Rectal smooth muscle tissue (tissue), 1 donor: ENCODE measurements around the gene COL20A1.
"Not testable (repeated sequence)": the region's sequence is repeated elsewhere in the genome, so short reads cannot be mapped to it uniquely, and the experiment has no call there.

Experiments used
- H3K27ac ChIP-seq: one replicate; pipeline ENCODE4 v1.7.0; 2013; ENCODE audit warnings: low read depth, low read length, inconsistent platforms
- H3K27me3 ChIP-seq: one replicate; pipeline ENCODE4 v1.7.0; 2013; ENCODE audit warnings: low read length; ENCODE audit not compliant: control insufficient read depth, insufficient read depth
- H3K36me3 ChIP-seq: one replicate; pipeline ENCODE4 v1.7.0; 2013; ENCODE audit warnings: low read length; ENCODE audit not compliant: control insufficient read depth, insufficient read depth
- H3K4me1 ChIP-seq: one replicate; pipeline ENCODE4 v1.7.0; 2013; ENCODE audit warnings: low read length; ENCODE audit not compliant: control insufficient read depth, insufficient read depth
- H3K4me3 ChIP-seq: one replicate; pipeline ENCODE4 v1.7.0; 2013; ENCODE audit warnings: low read length
- H3K9ac ChIP-seq: one replicate; pipeline ENCODE4 v1.7.0; 2013; ENCODE audit warnings: low read length

COL20A1 gene

DNA sequence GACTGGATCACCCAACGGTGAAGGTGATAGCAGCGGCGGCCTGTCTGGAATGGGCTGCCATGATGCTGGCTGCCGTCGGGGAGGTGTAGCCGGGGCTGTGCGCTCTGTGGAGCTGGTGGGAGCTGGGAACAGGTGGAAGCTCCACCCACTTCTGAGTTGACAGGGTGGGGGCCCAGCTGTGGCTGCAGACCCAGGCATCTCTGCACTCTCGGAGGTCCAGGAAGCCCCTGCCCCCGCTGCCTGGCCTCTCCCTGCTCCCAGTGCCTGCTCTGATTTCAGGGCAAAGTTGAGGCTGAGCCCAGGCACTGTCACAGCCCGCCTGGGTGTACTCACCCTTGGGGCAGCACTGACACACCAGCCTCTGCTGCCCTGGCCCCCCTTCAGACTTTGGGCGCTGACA lies 86.3 kb downstream of the COL20A1 start:
- Histone ChIP-seq H3K4me3 (no peak overlapping the region), H3K27me3 (peaks cover 14% of the 10 kb centered on the region), H3K27ac (no peak overlapping the region)

DNA sequence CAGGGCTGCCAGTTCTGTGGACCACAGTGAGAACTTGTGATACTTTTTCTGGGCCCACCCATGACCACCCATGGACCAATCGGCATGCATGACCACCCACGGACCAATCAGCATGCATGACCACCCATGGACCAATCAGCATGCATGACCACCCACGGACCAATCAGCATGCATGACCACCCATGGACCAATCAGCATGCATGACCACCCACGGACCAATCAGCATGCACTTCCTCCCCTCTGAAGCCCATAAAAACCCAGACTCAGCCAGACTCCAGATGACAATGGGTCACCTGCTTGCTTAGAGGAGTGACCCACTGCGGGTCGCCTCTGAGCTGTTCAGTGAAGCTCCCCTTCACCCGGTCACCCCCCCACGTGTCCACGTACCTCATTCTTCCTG lies 86.9 kb downstream of the COL20A1 start:
- H3K27ac ChIP-seq, H3K36me3 ChIP-seq, H3K4me3 ChIP-seq, H3K4me1 ChIP-seq, H3K9ac ChIP-seq: not testable (repeated sequence)
- H3K27me3 ChIP-seq, result peaks cover 14% of the 10 kb centered on the region

More for the DNA sequence above, 86.3 kb downstream of the COL20A1 start:
- Histone ChIP-seq H3K9ac (no peak overlapping the region), H3K4me1 (no peaks in the 10 kb centered on the region), H3K36me3 (no peaks in the 10 kb centered on the region)

DNA sequence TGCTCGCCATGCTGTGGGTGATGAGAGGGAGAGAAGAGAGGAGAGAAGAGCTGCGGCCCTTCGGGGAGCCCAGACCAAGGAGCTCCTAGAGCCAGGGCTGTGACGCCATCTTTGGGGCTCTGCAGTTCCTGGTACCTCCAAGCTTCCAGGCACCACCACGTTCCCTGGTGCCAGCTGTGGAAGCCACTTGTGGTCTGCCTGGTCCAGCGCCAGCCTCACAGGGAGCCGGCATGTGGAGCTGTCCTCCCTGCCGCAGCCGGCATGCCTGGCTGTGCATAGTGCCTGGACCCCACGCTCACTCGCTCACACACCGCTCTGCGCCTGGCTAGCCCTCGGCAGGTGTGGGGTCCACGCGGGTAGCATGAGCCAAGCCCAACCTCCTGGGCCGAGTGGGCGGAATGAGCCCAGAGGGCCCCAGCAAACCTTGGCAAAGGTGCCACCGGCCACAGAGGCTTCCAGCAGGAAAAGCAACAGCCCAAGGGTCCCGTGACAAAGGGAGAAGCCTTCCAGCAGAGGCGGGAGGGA lies 87.4 kb downstream of the COL20A1 start:
- H3K4me1 ChIP-seq, result no peaks in the 10 kb centered on the region
- no peak overlapping the region for H3K4me3 ChIP-seq
- H3K36me3 ChIP-seq, result no peaks in the 10 kb centered on the region
- no peak overlapping the region for H3K9ac ChIP-seq
- H3K27ac ChIP-seq, result no peak overlapping the region
- peaks cover 11% of the 10 kb centered on the region for H3K27me3 ChIP-seq

DNA sequence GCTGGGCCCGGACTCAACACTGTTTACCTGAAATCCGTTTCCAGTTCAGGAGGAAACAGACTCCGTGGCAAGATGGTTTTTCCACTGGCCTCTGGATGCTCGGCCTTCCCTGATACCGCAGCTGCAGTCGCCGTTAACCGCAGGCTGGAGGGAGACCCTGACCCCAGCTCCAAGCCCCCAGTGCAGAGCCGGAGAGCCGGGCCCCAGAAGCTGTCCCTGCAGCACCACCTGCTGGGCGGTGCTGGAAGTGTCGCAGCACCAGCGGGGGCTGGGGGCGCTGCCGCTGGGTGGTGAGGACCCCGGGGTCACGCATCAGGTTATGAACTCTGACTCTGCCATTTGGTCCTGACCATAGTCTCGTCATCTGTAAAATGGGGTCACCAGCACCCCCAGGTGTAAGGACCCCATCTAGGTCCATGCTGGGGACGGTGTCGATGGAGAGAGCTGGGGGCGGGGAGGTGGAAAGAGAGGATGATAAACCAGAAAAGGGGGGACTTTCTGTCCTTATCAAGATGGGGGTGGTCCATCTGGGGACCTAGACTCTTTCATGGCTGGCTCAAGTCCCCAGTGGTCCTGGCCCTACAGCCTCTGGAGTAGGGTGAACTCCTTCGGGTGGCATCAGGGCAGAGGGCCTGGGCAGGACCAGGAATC lies 88.9 kb downstream of the COL20A1 start:
- Histone ChIP-seq H3K4me1 (no peaks in the 10 kb centered on the region), H3K4me3 (no peak overlapping the region), H3K27me3 (peaks cover 5% of the 10 kb centered on the region), H3K9ac (no peak overlapping the region), H3K36me3 (no peaks in the 10 kb centered on the region), H3K27ac (no peak overlapping the region)

DNA sequence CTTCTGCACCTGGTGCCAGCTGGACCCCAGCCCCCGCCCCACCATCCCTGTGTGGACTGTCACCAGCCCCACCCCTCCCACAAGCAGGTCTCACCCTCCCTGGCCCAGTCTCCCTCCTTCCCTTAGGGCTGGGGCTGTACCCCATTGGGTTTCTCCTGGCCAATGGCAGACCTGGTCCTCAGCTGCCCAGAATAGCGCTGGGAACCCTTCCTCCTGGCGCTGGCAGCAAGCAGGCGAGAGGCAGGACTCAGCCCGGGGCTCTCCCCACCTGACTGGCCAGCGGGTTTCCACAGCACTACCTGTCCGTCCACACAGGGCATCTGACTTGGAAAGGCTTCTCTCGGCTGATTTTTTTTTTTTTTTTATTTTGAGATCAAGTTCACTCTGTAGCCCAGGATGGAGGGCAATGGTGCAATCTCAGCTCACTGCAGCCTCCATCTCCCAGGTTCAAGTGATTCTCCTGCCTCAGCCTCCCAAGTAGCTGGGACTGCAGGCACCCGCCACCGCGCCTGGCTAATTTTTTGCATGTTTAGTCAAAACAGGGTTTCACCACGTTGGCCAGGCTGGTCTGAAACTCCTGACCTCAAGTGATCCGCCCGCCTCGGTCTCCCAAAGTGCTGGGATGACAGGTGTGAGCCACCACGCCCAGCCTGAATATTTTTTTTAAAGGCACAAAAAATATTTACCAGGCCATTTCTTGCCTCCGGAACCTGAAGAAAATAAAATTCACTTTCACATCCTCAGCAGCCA lies 89.7 kb downstream of the COL20A1 start:
- no peaks in the 10 kb centered on the region for H3K4me1 ChIP-seq
- H3K4me3 ChIP-seq, result no peak overlapping the region
- no peak overlapping the region for H3K27ac ChIP-seq
- no peak overlapping the region for H3K9ac ChIP-seq
- peaks cover 5% of the 10 kb centered on the region for H3K27me3 ChIP-seq
- H3K36me3 ChIP-seq, result no peaks in the 10 kb centered on the region

DNA sequence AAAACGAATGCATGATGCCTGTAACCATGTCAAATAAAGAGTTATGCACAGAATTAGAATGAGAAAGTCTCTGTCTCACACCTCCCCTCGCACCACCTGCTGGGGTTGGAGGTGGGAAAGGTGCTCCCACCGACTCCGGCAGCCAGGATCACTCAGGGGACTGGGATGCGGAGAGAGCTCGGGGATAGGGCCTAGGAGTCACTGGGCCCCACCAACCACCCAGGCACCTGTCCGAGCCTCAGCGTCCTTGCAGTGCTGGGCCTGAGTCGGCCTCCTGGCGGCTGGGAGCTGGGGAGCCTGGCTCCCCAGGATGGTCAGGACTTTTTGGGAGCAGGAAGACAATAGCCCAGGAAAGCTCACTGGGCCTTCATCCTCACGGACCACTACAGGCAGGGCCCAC lies 90.6 kb downstream of the COL20A1 start:
- Histone ChIP-seq H3K36me3 (no peaks in the 10 kb centered on the region), H3K27ac (no peak overlapping the region), H3K9ac (no peak overlapping the region), H3K4me1 (no peaks in the 10 kb centered on the region), H3K4me3 (no peak overlapping the region), H3K27me3 (peaks cover 5% of the 10 kb centered on the region)

DNA sequence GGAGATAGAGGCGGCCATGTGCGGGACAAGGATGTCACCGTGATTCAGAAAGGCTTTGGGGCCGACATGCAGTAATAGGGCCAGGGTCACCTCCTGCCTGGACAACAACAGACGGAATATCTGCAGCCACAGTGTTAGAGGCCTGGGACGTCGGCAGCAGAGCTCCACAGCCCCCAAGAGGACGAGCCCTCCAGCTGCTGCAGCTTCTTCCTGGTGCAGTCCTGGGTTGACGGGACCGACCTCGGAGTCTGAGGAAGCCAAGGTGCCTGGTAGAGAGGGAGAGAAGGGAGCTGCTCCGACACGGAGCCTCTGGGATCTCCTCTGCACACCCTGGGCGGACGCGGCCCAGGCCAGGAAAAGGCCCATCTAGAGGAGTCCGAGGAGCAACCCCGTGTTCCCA lies 91.3 kb downstream of the COL20A1 start:
- Histone ChIP-seq H3K4me1 (no peaks in the 10 kb centered on the region), H3K4me3 (no peak overlapping the region), H3K9ac (no peak overlapping the region), H3K27ac (no peak overlapping the region), H3K36me3 (no peaks in the 10 kb centered on the region), H3K27me3 (peaks cover 3% of the 10 kb centered on the region)
